SU-DHL-6 (cell line): ENCODE results near the gene SPATS1.

Experiments
- H2AFZ ChIP-seq: fragments of 200-600 bp; sonication (generic); 2 replicates; pipeline ENCODE4 v1.6.1; 2014; ENCODE audit warnings: low read depth, mild to moderate bottlenecking, moderate library complexity, mixed read lengths, antibody characterized with exemption, low read length; ENCODE audit not compliant: severe bottlenecking
- H3F3A ChIP-seq: fragments of 200-600 bp; shearing (Covaris generic); 2 replicates; pipeline ENCODE4 v1.6.0; 2016; ENCODE audit warnings: antibody characterized with exemption, mild to moderate bottlenecking; ENCODE audit not compliant: insufficient read depth
- H3K27ac ChIP-seq: fragments of 200-600 bp; sonication (generic); 2 replicates; pipeline ENCODE4 v1.5.1; 2016; ENCODE audit warnings: low read depth, mild to moderate bottlenecking, low read length, moderate library complexity, mixed read lengths
- H3K27me3 ChIP-seq: fragments of 200-600 bp; sonication (generic), shearing (Covaris generic); 2 replicates; pipeline ENCODE4 v1.6.0; 2014; ENCODE audit warnings: mild to moderate bottlenecking, low read length
- H3K36me3 ChIP-seq: fragments of 200-600 bp; sonication (generic); 2 replicates; pipeline ENCODE4 v1.6.1; 2014; ENCODE audit warnings: mild to moderate bottlenecking, low read length, mixed read lengths
- H3K4me2 ChIP-seq: fragments of 300-600, 200-600 bp; shearing (Covaris generic), sonication (generic); 2 replicates; pipeline ENCODE4 v1.6.0; 2014; ENCODE audit warnings: low read length, low read depth, mild to moderate bottlenecking; ENCODE audit not compliant: poor library complexity, severe bottlenecking
- H3K4me3 ChIP-seq: fragments of 200-600 bp; sonication (generic); 2 replicates; pipeline ENCODE4 v1.5.1; 2014; ENCODE audit warnings: antibody characterized with exemption, low read length, mild to moderate bottlenecking, mixed read lengths; ENCODE audit not compliant: insufficient read depth, poor library complexity, severe bottlenecking
- H3K79me2 ChIP-seq: fragments of 200-600 bp; sonication (generic); 2 replicates; pipeline ENCODE4 v1.6.1; 2014; ENCODE audit warnings: mild to moderate bottlenecking, low read length, moderate library complexity; ENCODE audit not compliant: insufficient read depth
- H3K9ac ChIP-seq: fragments of 200-600 bp; sonication (generic); 2 replicates; pipeline ENCODE4 v1.7.0; 2014; ENCODE audit warnings: mild to moderate bottlenecking, low read length
- H3K9me2 ChIP-seq: fragments of 200-600 bp; sonication (generic); replicated peaks from 2 replicates; pipeline ENCODE4 v1.6.1; 2014; ENCODE audit warnings: low read length; ENCODE audit not compliant: insufficient read depth
- H3K9me3 ChIP-seq: fragments of 200-600 bp; sonication (generic); 2 replicates; pipeline ENCODE4 v1.6.1; 2014; ENCODE audit warnings: low read length, mixed read lengths; ENCODE audit not compliant: insufficient read depth
- H4K20me1 ChIP-seq: fragments of 200-600 bp; sonication (generic); 2 replicates; pipeline ENCODE4 v1.6.1; 2014; ENCODE audit warnings: low read depth, mild to moderate bottlenecking, antibody characterized with exemption, low read length, moderate library complexity, mixed read lengths
- EZH2phosphoT487 ChIP-seq: fragments of 200-600 bp; sonication (generic), shearing (Covaris generic); conservative IDR thresholded peaks from 2 replicates; pipeline ENCODE4 v1.6.1; 2018; ENCODE audit warnings: mild to moderate bottlenecking, antibody characterized with exemption, low read length, moderate library complexity, mixed read lengths
- TF ChIP-seq, protein P1 (sequence below): fragments of 200-600 bp; sonication (generic); IDR thresholded peaks from one replicate; pipeline ENCODE4 v1.5.1; 2017; ENCODE audit warnings: antibody characterized with exemption, mild to moderate bottlenecking, low read length, moderate library complexity; ENCODE audit not compliant: insufficient read depth, poor library complexity, severe bottlenecking

The SPATS1 gene

DNA sequence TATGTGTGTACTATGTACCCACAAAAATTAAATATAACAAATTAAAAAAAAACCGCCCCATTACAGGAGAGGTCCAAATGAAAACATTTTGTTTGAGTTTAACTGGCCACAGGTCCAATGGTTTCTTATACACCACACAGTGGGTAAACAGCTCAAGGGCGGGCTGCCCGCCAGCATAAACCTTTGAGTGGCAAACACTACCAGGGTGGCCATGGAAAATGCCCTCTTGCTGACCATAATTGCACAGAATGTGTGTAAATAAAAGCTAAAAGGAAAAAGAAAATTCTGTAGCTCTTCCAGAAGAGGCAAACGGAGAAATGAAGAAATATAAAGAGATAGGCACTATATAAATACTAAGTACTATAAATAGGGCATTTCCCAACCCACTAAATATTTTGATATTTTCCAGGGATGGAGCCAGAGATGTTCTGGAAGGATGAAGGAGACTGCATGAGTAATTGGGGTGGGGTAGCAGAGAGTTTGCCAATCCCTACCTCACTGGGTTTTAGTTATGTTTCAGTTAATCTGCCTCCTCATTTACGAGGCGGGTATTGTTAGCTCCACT is 44.0 kb downstream of the SPATS1 start:
- Histone ChIP-seq H3K9me3 (no peaks in the 10 kb centered on the region), H2AFZ (peak overlapping the region; percentile 82), H3K4me3 (peak overlapping the region; percentile 79), H3K4me2 (peak overlapping the region; percentile 90), H3K9ac (peak overlapping the region; percentile 90), H3K36me3 (peaks cover 11% of the 10 kb centered on the region), H3K27me3 (no peaks in the 10 kb centered on the region), H3F3A (peaks cover 7% of the 10 kb centered on the region), H3K27ac (peak overlapping the region; percentile 87; the same call in 1 of the 2 replicates), H3K79me2 (peaks cover 35% of the 10 kb centered on the region), H3K9me2 (no peaks in the 10 kb centered on the region), H4K20me1 (peaks cover 18% of the 10 kb centered on the region)
- TF ChIP-seq, protein P1, sequence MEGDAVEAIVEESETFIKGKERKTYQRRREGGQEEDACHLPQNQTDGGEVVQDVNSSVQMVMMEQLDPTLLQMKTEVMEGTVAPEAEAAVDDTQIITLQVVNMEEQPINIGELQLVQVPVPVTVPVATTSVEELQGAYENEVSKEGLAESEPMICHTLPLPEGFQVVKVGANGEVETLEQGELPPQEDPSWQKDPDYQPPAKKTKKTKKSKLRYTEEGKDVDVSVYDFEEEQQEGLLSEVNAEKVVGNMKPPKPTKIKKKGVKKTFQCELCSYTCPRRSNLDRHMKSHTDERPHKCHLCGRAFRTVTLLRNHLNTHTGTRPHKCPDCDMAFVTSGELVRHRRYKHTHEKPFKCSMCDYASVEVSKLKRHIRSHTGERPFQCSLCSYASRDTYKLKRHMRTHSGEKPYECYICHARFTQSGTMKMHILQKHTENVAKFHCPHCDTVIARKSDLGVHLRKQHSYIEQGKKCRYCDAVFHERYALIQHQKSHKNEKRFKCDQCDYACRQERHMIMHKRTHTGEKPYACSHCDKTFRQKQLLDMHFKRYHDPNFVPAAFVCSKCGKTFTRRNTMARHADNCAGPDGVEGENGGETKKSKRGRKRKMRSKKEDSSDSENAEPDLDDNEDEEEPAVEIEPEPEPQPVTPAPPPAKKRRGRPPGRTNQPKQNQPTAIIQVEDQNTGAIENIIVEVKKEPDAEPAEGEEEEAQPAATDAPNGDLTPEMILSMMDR: no peak
- no peak for TF ChIP-seq EZH2phosphoT487

DNA sequence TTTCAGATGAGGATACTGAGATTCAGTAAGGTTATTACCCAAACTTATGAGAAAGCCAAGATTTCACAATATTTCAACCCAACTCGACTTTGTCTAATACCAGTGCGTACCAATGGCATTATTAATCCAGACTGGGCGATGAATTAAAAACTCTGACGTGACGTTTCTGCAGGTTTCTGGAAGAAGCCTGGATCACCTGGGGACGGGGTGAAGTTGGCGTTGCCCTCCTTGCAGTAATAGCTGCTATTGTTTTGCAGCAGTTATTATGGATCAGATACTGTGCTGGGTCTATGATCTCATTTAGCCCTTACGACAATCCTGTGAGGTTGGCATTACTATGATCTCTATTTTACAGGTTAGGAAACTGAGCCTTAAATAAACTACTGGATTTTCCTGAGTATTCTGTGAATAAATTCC is 44.5 kb downstream of the SPATS1 start:
- Histone ChIP-seq H3K9me3 (no peaks in the 10 kb centered on the region), H3K4me2 (peak overlapping the region; percentile 90), H3K9me2 (no peaks in the 10 kb centered on the region), H3K27me3 (no peaks in the 10 kb centered on the region), H3K9ac (peak overlapping the region; percentile 90), H4K20me1 (peaks cover 19% of the 10 kb centered on the region), H3F3A (peaks cover 7% of the 10 kb centered on the region), H3K27ac (peak overlapping the region; percentile 87), H2AFZ (peak overlapping the region; percentile 82), H3K79me2 (peaks cover 40% of the 10 kb centered on the region), H3K36me3 (peaks cover 15% of the 10 kb centered on the region), H3K4me3 (peak overlapping the region; percentile 79)
- TF ChIP-seq EZH2phosphoT487: no peak
- TF ChIP-seq, protein P1: no peak

DNA sequence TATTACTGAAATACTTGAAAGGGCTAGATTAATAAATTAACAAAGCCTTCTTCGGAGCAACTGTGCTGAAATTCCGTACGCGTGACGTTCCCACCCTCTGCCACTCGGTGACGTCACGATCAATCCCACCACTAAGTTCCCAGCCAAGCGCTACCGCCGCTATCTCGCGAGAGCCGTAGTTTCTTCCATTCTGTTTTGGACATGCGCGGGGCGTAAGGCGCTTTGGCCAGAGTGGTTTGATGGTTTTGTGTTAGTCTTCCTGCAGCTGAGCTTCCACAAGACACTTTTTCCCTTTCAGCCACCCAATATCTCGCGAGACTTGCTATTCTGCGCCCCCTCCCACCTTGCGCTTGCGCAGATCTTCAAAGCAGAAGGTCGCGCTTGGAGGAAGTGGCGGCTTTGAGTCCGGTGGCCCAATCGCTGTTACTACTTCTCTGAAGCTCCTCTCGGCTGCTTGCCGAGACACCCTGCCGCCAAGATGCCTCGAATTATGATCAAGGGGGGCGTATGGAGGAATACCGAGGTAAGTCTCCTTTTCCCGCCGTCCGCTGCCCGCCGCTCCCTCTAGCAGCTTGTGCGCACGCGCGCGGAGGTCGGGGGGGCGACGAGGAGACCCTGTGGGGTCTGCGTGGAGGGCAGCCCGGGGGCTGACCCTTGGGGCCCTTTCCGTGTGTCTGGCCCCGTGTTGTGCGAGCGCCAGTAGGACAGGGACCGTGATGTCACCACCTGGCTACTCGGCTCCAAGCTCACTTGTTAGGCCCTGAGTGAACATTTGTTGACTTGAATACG is 45.1 kb downstream of the SPATS1 start, which contains the start of gene CDC5L:
Gene CDC5L, plus strand, starts transcription at position 361 of the 789 bp plus-strand sequence. Its CDS starts 118 bp downstream, at position 479.
- Histone ChIP-seq H3K4me3 (peak within 1 kb of the TSS; percentile 79), H3K9me2 (no peaks in the 10 kb centered on the region), H3K4me2 (peak within 1 kb of the TSS; percentile 90), H3K9me3 (no peaks in the 10 kb centered on the region), H3K36me3 (peaks cover 21% of the 10 kb centered on the region), H3K79me2 (peaks cover 45% of the 10 kb centered on the region), H3K27ac (peak within 1 kb of the TSS; percentile 87), H3K27me3 (no peaks in the 10 kb centered on the region), H2AFZ (peak within 1 kb of the TSS; percentile 85), H3K9ac (peak within 1 kb of the TSS; percentile 90), H3F3A (peaks cover 7% of the 10 kb centered on the region), H4K20me1 (peaks cover 25% of the 10 kb centered on the region)
- no peak for TF ChIP-seq EZH2phosphoT487
- TF ChIP-seq, protein P1: no peak
